ENCODE measurements around the gene WNT8A. TPM values are rescaled to one million over a fixed set of nuclear protein-coding genes. Genes with fewer than 3 reads are reported as not detected.
A peak's percentile ranks its signal among the peaks of the same experiment; 100 is the strongest.

WNT8A gene
- total RNA-seq, 1 experiment from 2014 or later, result not detected

DNA sequence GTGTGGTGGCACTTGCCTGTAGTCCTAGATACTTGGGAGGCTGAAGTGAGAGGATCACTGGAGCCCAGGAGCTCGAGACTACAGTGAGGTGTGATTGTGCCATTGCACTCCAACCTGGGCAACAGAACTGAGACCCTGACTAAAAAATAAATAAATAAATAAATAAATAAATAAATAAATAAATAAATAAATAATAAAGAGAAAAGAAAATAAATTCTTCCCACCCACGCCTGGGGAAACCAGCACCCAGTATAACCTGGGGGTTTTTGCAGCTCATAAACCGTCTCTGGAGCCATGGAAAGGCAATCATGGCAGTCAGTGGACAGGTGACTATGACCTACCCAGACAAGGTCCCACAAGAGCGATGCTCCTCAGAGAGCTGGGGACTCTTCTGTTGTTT is 7.9 kb downstream of the WNT8A start:
- DNase-seq (ENCODE audit: low read depth), result no peak

DNA sequence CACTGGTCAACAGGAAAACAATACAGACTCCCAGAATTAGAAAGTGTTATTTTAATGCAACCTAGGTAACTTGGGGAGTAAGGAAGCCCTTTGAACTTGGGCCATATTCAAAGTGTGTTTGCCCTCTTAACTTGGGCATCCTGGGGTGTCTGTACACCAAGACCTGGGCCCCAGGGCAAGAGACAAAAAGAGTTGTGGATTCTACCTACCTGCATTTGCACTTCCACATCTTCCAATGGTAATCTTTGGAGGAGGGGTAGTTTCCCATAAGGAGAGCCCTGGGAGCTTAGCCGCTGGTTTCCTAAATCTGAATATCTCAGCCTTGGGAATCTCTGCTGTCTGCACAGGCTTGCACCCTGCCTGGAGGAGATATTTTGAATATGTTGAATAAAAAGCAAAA is 8.5 kb downstream of the WNT8A start:
- no peak for DNase-seq (ENCODE audit: low read depth)

DNA sequence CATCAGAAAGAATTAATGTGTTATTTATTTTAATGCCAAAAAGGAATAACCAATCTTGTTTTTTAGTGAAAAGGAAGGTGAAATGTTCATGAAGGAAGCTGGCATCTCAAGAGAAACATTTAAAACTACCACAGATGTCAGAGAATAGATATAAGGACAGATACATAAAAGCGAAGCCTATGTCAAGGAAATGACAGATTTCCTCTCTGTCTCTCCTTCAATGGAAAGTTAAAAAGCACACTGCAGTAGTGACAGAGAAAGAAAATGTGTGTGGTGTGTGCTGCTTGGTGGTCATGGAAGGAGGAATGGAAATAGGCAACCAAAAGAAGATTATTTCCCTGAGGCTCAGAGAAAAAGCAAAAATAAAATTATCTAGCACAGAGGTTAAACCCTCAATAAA is 9.2 kb downstream of the WNT8A start:
- DNase-seq (ENCODE audit: low read depth), result no peak

DNA sequence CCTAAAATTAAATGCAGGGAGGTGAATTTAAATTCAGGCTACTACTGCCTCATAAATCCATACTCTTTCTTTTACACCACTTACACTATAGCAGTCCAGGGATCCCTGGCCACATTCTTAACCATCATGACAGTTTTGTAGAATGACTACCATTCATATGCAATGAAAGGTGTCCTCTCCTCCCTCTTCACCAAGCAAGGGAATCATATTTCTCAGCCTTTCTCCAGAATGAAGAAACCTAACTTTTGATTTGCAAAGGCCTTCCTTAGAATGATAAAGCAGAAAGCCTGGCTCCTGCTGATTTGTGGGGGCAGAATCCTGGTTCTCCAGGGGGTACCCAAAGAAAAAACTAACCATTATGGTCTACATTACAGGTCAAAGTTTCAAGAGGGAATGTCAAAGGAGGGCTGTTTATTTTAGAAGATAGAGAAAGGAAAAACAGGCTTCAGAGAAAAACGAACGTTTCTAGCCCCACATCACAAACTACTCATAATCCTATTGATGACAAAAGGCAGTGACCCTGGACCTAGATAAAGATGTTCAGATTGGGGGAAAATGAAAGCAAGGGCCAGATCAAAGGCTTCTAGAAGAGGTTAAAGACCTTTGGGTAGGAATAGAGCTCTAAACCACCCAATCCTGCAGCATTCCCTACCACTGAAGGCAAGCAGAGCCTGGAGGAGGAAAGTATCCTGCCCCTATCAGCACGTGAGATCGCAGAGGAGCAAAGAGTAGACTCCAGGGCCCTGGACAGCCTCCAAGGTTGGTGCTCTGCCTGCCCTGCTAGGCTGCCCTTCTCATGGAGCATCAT is 11.5 kb downstream of the WNT8A start:
- no peak for DNase-seq (ENCODE audit: low read depth)

DNA sequence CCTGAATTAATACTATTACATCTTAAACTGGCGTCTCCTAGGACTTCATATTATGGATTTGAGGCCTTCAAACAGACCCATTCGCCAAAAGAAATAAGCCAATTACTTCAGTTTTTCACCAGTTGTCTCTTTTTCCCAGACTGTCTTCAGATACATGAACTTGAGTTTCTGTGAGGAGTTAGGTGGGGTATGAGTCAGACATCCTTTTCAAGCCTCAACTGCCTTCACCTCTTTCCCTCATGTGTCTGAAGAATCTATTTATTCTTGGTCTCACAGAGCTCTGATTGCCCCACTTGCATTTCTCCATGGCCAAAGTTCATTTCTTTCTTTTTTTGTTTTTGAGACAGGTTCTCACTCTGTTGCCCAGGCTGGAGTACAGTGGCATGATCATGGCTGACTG is 12.5 kb downstream of the WNT8A start:
- DNase-seq (ENCODE audit: low read depth), result no peak

DNA sequence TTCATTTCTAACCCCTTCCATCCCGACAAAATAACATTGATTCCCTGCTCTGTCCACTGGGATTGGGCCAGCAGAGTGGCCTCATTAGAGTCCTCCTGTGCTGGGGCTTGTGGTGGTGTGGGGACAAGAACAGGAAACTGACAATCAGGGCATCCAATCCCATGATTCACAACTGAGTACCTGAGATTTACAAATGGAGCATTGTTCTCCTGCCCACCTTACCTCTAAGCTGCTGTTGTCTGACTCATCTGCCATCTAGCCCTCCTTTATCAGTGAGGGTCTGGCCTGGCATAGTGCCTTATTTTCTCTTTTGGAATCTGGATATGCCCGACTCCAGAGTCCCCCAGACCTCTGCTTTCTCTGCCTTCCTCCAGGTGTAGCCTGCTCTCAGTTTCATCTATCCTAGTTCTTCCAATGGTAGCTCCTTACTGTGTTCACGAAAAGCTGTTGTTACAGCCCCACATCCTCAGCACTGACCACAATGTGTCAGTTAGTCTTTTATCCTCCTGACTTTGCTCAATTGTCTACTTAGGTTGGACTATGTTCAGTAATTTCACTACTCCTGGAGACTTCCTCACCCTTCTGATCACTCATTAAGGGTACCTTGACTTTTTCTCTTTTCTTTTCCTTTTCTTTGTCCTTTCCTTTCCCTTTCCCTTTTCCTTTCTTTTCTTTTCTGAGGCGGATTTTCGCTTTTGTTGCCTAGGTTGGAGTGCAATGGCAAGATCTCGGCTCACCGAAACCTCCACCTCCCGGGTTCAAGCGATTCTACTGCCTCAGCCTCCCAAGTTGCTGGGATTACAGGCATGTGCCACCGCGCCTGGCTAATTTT is 13.4 kb downstream of the WNT8A start:
- DNase-seq (ENCODE audit: low read depth), result no peak

DNA sequence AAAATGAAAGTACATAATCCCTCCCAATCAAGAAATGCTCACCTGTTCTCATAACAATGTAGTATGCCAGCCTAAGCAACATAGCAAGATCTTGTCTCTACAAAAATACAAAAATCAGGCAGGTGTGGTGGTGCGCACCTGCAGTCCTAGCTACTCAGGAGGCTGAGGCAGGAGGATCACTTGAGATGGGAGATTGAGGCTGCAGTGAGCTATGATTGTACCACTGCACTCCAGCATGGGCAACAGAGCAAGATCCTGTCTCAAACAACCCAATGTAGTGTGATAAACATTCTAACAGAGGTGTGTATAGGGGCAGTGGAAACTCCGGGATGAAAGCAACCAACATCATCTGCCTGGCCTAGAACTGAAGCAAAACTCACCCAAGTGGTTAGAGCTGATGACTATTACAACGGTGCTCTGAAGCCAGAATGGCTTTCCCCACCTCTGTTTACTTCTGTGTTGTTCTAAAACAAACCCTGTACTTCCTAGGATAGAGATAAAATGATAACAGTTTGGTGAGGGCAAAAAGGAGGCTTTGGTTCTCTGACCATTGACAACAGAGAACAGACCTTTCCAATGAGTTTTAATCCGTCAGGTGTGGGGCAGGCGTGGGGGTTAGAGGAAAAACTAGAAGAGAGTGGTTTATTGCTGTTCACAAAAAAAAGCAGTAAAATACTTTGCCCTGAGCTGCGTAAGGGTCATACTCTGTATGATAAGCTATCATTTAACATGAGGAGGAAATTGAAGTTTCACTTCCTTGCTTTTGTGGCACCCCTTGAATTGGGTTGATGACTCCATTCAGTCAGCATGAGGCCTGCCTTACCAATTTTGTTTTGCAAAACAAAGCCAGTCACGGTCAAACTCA is 18.9 kb downstream of the WNT8A start:
- DNase-seq (ENCODE audit: low read depth), result no peak

DNA sequence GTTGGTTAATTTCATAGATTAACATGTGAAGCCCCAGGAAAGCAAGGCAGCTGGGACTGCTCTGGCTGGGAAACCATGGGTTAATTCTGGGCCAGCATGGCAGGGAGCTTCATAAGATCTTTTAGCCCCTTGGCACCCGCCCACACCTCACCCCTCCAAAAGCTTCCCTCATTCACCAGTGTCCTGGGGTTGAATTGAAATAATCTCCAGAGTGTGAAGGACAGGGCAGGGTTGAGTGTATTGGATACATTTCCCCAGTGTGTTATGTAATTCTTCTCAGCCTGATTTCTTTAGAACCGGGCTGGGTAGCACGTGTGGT is 19.4 kb downstream of the WNT8A start:
- DNase-seq (ENCODE audit: low read depth), result no peak

DNA sequence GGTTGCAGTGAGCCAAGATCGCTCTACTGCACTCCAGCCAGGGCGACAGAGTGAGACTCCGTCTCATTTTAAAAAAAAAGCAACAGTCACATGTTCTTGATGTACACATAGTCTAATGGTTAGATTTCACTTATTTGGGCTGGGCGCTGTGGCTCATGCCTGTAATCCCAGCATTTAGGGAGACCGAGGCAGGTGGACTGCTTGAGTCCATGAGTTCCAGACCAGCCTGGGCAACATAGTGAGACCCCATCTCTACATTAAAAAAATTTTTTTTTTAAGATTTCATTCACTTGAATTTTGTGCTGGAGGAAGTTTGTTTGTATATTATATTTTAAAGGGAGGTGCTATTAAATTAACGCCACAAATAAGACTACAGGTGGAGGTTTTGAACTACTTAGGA is 21.9 kb downstream of the WNT8A start:
- DNase-seq (ENCODE audit: low read depth), result no peak

DNA sequence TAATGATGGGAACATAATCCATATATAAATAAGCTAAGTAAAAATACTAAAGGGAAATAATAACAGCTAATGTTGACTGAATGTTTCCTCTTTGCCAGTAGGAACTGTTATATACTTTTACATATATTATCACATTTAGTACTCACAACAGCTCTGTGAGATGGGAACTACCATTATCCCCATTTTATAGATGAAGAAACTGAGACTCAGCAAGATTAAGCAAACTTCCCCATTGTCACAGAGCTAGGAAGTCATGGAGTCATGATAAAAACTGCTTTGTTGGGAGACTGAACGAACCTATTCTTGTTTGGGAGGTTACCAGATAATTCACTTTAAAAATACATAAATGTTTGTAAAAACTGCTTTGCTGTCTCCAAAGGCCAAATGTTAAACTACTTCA is 23.4 kb downstream of the WNT8A start:
- DNase-seq (ENCODE audit: low read depth), result no peak

DNA sequence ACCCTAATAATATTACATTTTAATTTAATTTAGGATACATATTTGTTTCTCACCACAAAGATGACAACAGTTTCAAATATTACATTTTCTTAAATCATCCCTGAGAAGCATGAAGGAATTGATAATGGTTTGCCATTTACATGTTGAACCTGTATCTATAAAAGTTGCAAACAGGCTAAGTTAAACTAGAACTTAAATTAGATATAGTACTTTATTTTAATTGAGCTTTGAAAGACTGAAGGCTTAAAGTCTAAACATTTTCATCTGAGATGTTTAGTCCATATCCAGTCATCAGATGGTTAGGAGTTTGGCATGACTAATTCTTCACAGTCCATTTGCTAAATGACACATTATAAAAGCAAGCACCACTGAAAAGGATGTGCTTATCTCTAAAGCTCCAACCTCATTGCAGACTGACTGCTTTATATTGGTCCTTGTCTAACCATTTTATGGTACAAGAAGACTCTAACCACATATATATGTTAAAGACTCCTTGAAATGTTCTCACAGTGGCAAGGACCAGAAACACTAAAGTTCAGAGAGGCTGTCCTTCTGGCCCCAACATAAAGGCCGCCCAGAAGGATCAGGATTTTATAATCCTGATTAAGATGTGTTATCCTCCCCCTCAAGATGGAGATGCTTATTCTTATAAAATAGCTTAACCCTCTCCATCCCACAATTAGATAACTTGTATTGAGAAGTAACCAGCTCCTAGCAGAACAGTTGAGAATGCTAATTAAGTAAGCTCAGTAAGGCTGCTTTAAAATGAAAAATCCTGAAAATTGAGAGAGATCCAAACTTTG is 25.8 kb downstream of the WNT8A start:
- DNase-seq (ENCODE audit: low read depth), result no peak

DNA sequence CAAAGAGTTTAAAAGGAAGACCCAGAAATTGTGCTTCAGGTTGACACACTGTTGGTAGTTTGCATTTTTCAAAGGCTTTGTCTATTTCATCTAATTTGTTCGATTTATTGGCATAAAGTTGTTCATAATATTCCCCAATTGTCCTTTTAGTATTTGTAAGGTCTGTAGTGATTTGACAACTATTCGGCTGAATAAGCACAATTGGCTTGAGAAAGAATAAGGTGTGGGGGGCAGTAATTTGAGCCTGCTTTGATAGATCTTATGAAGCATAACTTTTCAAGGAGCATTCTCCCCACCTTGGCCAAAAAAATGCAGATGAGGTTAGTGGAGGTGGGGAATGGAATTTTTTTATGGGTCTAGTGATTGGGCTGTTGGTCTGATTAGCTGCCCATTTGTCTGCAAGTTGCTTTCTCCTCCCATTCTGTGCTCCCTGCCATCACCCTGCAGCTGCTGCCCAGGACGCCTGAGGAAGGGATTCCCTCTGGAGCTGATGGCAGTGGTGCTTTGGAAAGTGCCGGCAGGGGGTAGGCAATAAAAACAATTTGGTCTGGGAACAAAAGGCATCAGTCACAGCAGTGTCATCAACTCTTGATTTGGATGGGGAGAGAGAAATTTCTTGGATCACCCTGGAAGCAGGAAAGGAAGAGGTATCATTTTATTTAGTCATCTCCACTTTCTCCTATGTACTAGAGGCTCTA is 26.6 kb downstream of the WNT8A start:
- no peak for DNase-seq (ENCODE audit: low read depth)

DNA sequence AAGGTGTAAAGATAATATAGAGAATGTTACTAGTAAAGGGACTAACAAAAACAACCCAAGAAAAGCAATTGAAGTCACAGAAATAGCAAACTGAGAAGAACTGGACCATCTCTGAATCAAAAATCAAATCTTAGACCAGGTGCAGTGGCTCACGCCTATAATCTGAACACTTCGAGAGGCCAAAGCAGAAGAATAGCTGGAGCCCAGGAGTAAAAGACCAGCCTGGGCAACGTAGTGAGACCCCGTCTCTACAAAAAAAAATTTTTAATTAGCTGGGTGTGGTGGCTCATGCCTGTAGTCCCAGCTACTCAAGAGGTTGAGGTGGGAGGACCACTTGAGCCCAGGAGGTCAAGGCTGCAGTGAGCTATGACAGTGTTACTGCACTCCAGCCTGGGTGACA is 27.3 kb downstream of the WNT8A start:
- no peak for DNase-seq (ENCODE audit: low read depth)

DNA sequence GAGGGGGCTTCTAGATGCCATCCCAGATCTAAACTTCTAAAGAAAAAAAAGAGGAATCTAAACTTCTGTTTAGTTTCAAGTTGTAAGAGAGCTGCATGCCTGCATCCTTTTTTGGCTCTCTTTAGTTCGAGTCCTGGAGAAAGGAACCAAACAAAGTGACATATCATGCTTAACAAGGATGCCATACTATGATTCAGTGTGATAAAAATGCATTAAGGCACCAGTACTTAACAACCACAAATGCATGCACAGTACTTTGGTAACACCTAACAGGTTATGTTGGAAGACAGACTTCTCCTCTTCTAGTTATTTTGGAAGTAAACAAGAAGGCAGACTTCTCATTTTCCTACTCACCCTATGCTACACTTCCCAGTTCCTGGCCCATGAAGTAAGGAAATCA is 28.1 kb downstream of the WNT8A start:
- DNase-seq (ENCODE audit: low read depth), result no peak

DNA sequence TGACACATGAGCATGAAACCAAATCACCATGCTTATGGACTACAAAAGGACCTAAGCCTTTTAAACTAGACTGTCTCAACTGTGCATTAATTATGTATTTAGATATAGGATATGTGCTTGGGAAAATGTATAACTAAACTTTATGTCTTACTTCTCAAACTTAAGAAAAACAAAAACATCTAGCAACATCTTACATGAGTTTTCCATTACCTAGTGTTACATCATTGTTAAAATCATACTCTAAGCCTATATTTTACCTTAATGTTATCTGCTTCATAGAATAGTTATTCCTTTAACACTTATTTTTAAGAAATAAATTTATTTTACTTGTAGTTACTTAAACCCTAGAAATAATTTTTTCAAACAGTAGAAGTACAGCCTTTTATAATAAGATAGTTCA is 31.4 kb downstream of the WNT8A start:
- DNase-seq (ENCODE audit: low read depth), result no peak

DNA sequence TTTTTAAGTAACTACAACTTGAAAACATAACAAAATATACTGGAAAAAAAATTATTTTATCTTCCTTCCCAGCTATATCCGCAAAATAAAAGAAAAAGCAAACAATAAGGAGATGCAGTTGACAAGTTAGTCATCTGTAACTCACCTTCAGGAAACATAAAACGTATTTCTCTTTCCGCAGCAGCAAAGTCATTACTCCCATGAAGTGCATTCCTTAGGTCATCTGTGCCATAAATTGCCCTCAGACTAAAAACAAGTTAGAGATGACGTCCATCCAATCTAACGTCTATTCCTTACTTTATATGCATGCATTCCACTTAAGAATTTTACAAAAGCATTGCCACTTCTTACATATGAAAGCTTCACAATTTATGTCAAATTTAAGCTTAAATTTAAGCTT is 44.5 kb downstream of the WNT8A start:
- no peak for DNase-seq (ENCODE audit: low read depth)

DNA sequence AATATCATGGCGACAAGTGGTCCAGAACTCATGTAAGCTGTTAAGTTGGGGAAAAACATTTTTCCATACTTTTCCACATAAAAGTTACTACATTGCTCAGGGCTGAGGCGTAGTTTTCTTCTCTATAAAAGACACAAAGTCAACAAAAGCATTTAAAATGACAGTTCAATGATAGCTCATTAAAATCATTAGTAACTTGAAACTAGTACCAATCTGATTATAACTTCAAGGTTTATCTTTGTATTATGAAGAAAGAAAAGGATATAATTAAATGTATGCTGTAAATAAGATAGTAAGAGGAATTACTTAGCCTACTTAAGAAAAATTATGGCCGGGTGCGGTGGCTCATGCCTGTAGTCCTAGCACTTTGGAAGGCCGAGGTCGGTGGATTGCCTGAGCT is 45.5 kb downstream of the WNT8A start:
- DNase-seq (ENCODE audit: low read depth), result no peak

DNA sequence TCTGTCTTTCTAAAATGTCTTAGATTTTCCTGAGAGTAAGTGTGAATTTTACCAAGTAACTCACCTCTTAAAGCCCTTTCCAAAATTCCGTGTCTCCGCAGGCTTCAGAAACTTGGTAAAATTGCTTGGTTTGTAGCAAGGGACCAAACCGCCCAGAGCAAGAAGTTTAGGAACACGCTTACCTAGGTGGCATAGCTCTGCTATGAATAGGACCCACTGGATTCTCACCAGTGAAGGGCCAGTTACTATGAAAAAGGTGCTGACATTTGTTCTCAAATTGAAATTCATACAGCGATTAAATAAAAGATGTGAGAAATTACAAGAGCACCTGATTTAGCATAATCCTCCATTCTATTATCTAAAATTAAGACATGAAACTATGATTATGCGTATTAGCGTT is 48.7 kb downstream of the WNT8A start:
- DNase-seq (ENCODE audit: low read depth), result no peak

DNA sequence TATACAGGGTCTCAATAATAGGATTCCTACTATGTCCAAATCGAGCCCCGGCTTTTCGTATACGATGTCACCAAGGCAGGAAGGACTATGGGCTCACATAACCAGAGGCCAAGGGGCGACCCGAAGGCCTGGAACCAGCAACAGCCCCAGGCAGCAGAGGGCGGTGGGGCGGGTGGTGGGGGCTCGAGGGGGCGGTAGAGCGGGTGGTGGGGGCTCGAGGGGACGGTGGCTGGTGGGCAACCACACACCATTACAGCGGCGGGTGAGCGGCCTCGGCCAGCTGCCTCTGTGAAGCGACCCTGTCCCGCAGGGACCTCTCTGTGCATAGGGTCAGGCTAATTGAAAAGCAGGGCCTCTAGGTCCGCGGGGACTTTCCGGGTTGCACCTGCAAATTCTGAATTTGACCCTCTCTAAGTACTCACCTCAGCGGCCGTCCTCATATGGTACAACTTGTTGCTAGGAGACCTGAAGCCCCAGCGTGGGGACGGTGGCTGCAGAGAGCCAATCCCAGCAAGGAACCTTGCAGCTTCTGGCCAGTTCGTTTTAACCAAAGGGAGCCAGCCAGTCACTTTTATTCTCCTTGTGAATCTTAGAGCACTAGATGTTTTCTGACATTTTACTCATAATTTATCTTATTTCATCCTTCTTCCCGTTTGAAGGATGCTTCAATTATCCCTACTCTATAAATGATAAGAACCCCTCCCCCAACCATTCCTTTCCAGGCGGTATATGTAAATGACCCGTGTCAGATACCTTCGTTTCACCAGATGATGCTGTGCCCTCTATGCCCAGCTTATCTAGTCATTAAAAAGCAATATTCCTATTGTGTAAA is 55.3 kb downstream of the WNT8A start, which contains the start of gene NME5:
Gene NME5, minus strand, starts transcription at position 480 of the 832 bp plus-strand sequence. CDS start 648 bp downstream, outside the sequence.
- peak; percentile 47 for DNase-seq (ENCODE audit: low read depth)

DNA sequence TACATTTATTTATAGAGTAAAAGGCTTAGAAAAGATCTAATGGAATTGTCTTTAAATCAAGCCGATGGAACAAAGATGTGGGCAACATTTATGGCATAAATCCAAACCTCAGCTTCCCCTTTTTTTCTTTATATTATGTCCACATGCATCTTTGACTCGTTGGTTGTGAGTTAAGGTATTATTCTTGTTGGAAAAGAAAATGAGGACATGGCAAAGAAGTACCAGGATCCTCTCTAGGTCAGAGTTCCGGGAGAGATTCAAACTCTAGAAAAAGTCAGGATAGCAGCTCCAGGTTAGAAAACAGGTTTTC is 55.9 kb downstream of the WNT8A start:
- DNase-seq (ENCODE audit: low read depth), result no peak
